IPS-20b (cell line): ENCODE results near the gene CENPS.
A peak's percentile ranks its signal among the peaks of the same experiment; 100 is the strongest.

ENCODE experiments used
- H3K27ac ChIP-seq: one replicate; pipeline ENCODE4 v1.5.1; 2013; ENCODE audit warnings: low read length
- H3K27me3 ChIP-seq: 2 replicates; pipeline ENCODE4 v1.6.1; 2013; ENCODE audit warnings: mild to moderate bottlenecking, low read length, inconsistent platforms; ENCODE audit not compliant: insufficient read depth
- H3K36me3 ChIP-seq: 2 replicates; pipeline ENCODE4 v1.6.1; 2013; ENCODE audit warnings: low read depth, mild to moderate bottlenecking, inconsistent platforms, low read length, moderate library complexity; ENCODE audit not compliant: insufficient read depth
- H3K4me1 ChIP-seq: 2 replicates; pipeline ENCODE4 v1.6.1; 2013; ENCODE audit warnings: mild to moderate bottlenecking, control low read depth, inconsistent platforms, low read length, moderate library complexity; ENCODE audit not compliant: insufficient read depth
- H3K4me3 ChIP-seq: 2 replicates; pipeline ENCODE4 v1.5.1; 2013; ENCODE audit warnings: mild to moderate bottlenecking, low read length, inconsistent platforms
- H3K9ac ChIP-seq: 2 replicates; pipeline ENCODE4 v1.6.1; 2013; ENCODE audit warnings: low read depth, mild to moderate bottlenecking, inconsistent platforms, low read length, moderate library complexity
- H3K9me3 ChIP-seq: 2 replicates; pipeline ENCODE4 v1.6.1; 2013; ENCODE audit warnings: mild to moderate bottlenecking, low read depth, low read length, inconsistent platforms; ENCODE audit not compliant: insufficient read depth

The CENPS gene

DNA sequence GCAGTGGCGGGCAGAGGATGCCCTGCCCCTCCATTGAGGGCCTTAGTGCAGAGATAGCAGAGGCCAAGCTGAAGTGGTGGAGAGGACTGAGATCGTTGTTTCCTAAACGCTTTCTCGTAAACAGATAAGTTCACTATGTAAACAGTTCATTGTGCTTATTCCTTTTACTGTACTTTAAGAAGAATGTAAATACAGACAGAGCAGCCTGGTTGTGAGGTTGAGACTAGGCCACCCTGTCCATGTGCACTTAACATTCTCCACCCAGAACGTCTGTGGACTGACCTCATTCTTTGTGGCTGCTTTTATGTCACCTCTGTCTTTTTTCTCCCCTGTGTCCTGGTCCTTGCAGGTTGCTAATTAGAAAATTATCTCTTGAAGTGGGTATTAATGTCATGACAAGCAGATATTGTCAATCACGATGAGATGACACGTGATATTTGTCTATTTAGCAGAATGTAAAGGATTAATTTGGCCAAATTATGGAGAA is 8.5 kb downstream of the CENPS start:
- Histone ChIP-seq H3K9me3 (no peaks in the 10 kb centered on the region), H3K27ac (no peak overlapping the region), H3K4me1 (no peaks in the 10 kb centered on the region), H3K4me3 (no peak overlapping the region), H3K27me3 (no peaks in the 10 kb centered on the region), H3K9ac (no peak overlapping the region), H3K36me3 (no peaks in the 10 kb centered on the region; the same call in 1 of the 2 replicates)

DNA sequence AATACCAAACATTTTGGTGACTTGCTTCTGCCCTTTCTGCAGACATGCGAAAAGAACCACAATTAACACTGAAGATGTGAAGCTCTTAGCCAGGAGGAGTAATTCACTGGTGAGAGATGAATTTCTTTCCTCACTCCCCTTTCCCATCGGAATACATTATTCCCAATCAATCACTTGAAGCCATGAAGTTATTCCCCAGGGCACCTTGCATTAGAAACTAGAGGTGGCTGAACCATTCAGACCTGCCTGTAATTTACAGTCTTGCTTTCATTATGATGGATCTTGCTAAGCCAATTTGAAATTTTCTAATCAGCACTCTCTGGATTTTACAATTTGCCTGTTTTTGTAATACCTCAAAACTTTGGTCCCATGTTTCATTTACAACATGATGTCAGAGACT is 10.1 kb downstream of the CENPS start:
- H3K9me3 ChIP-seq, result no peaks in the 10 kb centered on the region
- H3K4me3 ChIP-seq, result no peak overlapping the region
- H3K36me3 ChIP-seq, result no peaks in the 10 kb centered on the region
- no peak overlapping the region for H3K27ac ChIP-seq
- H3K9ac ChIP-seq, result no peak overlapping the region
- no peaks in the 10 kb centered on the region for H3K27me3 ChIP-seq
- H3K4me1 ChIP-seq, result no peaks in the 10 kb centered on the region

DNA sequence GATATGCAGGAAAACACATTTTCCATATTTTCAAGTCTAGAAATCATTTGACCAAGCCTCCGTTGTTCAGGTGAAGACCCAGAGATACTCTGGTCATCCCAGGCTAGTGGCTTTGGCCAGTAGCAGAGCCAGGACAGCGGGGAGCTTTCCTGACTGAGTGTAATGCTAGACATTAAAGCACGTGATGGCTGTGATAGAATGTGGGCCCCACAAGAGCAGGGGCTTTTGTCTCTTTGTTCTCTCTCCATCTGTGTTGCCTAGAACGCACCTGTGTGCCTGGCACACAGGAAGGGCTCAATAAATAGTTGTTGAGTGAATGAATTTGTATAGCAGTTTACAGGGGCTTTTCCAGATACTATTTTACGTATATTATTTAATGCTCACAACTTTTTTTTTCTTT is 10.6 kb downstream of the CENPS start:
- H3K4me1 ChIP-seq, result no peaks in the 10 kb centered on the region
- no peaks in the 10 kb centered on the region for H3K9me3 ChIP-seq
- H3K4me3 ChIP-seq, result no peak overlapping the region
- no peaks in the 10 kb centered on the region for H3K27me3 ChIP-seq
- no peaks in the 10 kb centered on the region for H3K36me3 ChIP-seq
- H3K9ac ChIP-seq, result no peak overlapping the region
- no peak overlapping the region for H3K27ac ChIP-seq

DNA sequence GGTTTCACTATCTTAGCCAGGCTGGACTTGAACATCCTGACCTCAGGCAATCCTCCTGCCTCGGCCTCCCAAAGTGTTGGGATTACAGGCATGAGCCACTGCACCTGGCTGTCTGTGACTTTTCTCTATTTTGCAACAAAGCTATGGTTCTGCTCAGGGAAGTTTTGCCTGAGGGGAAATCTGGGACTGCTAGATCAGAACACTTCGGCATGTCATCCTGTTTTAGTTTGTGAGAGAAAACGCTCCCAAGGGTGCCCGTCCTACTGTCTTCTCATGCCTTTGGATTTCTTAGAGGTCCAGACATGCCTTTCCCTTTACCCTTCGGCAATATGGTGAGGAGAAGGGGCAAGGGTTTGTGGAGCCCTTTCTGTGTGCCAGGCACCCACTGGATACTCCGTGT is 14.0 kb downstream of the CENPS start:
- Histone ChIP-seq H3K9me3 (no peaks in the 10 kb centered on the region), H3K4me3 (no peak overlapping the region), H3K27me3 (no peaks in the 10 kb centered on the region)

DNA sequence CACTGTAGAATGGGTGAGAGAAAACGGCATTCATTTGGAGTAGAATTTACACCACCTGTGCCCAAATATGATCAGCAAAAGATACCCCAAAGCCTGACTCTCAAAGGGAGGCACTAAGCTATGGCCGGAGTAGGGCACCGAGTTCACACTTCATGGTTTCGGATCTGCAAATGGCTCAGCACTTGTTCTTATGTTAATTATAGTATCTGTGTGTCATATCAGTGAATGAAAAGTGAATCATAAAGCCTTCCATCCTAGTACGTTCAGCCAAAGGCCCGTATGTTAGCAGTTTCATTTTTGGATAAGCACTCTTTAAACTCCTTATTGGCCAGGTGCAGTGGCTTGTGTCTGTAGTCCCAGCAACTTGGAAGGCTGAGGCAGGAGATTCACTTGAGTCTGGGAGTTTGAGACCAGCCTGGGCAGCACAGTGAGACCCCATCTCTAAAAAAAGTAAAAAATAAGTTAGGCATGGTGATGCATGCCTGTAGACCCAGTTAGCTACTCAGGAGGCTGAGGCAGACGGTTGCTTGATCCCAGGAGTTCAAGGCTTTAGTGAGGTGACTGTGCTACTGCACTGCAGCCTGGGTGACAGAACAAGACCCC is 14.7 kb downstream of the CENPS start:
- Histone ChIP-seq H3K36me3 (no peaks in the 10 kb centered on the region), H3K9me3 (no peaks in the 10 kb centered on the region), H3K9ac (no peak overlapping the region), H3K27me3 (no peaks in the 10 kb centered on the region), H3K27ac (no peak overlapping the region), H3K4me1 (no peaks in the 10 kb centered on the region), H3K4me3 (no peak overlapping the region)

More for the DNA sequence above, 14.0 kb downstream of the CENPS start:
- no peaks in the 10 kb centered on the region for H3K36me3 ChIP-seq
- no peak overlapping the region for H3K27ac ChIP-seq
- H3K9ac ChIP-seq, result no peak overlapping the region
- H3K4me1 ChIP-seq, result no peaks in the 10 kb centered on the region

DNA sequence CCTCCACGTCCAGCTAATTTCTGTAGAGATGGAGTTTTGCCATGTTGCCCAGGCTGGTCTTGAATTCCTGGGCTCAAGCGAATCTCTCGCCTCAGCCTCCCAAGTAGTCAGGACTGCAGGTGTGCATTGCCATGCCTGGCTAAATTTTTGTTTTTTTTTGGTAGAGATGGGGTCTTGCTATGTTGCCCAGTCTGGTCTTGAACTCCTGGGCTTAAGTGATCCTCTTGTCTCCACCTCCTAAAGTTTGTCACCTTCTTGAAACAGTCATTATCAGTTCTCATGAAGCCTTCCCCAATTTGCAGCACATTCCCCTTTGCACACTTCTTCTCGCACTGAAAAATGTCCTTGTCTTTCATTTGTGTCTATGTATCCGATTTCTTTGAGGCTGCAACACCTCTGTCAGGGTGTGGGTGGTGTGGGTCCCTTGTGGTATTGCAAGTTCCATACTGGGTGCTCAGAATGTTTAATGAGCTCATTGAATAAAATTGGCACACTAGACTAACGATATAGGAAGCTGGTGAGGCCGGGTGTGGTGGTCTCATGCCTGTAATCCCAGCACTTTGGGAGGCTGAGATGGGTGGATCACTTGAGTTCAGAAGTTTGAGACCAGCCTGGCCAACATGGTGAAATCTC is 16.7 kb downstream of the CENPS start:
- no peaks in the 10 kb centered on the region for H3K27me3 ChIP-seq
- no peaks in the 10 kb centered on the region for H3K9me3 ChIP-seq
- no peak overlapping the region for H3K9ac ChIP-seq
- H3K36me3 ChIP-seq, result no peaks in the 10 kb centered on the region
- H3K27ac ChIP-seq, result no peak overlapping the region
- no peak overlapping the region for H3K4me3 ChIP-seq
- H3K4me1 ChIP-seq, result peaks cover 10% of the 10 kb centered on the region; the same call in 1 of the 2 replicates

DNA sequence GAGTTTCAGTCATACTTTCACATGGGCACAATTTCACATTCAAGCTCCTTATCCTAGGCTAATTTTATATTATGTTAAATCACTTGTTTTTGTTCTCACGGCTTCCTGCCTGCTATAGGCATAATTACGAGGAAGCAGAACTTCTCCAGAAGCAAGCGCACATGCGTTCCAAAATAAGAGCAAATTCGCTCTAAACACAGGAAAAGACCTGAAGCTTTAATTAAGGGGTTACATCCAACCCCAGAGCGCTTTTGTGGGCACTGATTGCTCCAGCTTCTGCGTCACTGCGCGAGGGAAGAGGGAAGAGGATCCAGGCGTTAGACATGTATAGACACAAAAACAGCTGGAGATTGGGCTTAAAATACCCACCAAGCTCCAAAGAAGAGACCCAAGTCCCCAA is 19.5 kb downstream of the CENPS start, which contains the start of gene CORT:
TSS of gene CORT (plus strand) at position 281 of the 400 bp plus-strand sequence. CDS start 193 bp downstream, outside the sequence.
- Histone ChIP-seq H3K9me3 (no peaks in the 10 kb centered on the region), H3K36me3 (no peaks in the 10 kb centered on the region), H3K27me3 (no peaks in the 10 kb centered on the region), H3K4me3 (no peak within 1 kb of the TSS), H3K4me1 (peaks cover 10% of the 10 kb centered on the region; the same call in 1 of the 2 replicates), H3K27ac (no peak within 1 kb of the TSS), H3K9ac (no peak within 1 kb of the TSS)

DNA sequence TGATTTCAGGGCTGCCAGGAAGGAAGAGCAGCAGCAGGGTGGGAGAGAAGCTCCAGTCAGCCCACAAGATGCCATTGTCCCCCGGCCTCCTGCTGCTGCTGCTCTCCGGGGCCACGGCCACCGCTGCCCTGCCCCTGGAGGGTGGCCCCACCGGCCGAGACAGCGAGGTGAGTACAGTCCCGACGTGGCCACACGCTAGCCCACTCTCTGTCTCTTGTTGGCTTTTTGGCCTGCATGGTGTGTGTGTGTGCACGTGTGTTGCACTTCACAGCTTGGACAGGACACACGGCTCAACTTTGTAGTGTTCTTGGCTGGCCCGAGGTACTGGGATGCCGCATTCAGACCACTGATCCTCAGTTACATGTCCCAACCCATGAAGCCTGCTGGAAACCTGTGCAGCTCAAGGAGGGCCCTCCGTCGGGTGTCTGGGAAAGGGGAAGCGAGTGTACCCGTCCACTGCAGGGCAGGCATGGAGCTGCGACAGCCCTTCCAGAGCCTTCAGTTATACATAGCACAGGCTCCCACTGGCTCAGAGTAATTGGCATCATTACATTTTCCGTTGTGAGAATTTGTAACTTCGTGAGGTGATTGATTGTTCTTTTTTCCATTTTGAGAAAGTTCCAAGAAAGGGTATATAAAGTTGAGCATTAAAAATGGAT is 20.1 kb downstream of the CENPS start:
- Histone ChIP-seq H3K27me3 (no peaks in the 10 kb centered on the region), H3K9ac (no peak overlapping the region), H3K36me3 (no peaks in the 10 kb centered on the region), H3K27ac (no peak overlapping the region), H3K4me1 (peaks cover 10% of the 10 kb centered on the region; the same call in 1 of the 2 replicates), H3K9me3 (no peaks in the 10 kb centered on the region), H3K4me3 (no peak overlapping the region)

DNA sequence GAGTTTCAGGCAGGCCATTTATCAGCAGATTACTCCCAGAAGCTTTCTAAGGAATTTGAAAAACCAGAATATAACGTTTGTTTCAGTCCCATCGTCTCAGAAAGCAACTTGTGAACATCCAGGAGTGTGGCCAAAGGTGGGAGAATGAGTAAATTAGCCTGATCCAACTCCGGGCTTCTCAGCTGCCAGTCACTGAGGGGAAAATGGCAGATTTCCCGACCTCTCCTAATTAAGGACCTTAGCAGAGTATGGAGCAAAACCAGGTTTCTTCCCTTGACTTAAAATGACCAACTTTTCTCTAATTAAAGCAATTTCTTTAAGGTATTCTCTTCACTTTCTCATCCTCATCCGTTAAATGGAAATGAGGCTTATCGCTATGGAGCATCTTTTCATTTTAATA is 20.6 kb downstream of the CENPS start:
- Histone ChIP-seq H3K27ac (no peak overlapping the region), H3K36me3 (no peaks in the 10 kb centered on the region), H3K27me3 (no peaks in the 10 kb centered on the region), H3K4me1 (peaks cover 10% of the 10 kb centered on the region; the same call in 1 of the 2 replicates), H3K9ac (0 out of 2 replicates have a peak overlapping the region, but pooled peaks have one; percentile 3), H3K9me3 (no peaks in the 10 kb centered on the region), H3K4me3 (no peak overlapping the region)

DNA sequence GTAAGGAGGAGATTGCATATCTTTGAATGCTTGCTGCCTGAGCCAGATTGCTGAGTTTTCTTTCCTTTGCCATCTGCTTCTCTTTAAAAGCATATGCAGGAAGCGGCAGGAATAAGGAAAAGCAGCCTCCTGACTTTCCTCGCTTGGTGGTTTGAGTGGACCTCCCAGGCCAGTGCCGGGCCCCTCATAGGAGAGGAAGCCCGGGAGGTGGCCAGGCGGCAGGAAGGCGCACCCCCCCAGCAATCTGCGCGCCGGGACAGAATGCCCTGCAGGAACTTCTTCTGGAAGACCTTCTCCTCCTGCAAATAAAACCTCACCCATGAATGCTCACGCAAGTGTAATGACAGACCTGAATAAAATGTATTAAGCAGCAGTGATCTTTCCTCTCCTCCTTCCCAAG is 21.1 kb downstream of the CENPS start:
- H3K4me3 ChIP-seq, result 0 out of 2 replicates have a peak overlapping the region, but pooled peaks have one; percentile 17
- H3K9ac ChIP-seq, result 0 out of 2 replicates have a peak overlapping the region, but pooled peaks have one; percentile 3
- H3K27ac ChIP-seq, result no peak overlapping the region
- no peaks in the 10 kb centered on the region for H3K27me3 ChIP-seq
- peaks cover 10% of the 10 kb centered on the region; the same call in 1 of the 2 replicates for H3K4me1 ChIP-seq
- no peaks in the 10 kb centered on the region for H3K9me3 ChIP-seq
- no peaks in the 10 kb centered on the region for H3K36me3 ChIP-seq

DNA sequence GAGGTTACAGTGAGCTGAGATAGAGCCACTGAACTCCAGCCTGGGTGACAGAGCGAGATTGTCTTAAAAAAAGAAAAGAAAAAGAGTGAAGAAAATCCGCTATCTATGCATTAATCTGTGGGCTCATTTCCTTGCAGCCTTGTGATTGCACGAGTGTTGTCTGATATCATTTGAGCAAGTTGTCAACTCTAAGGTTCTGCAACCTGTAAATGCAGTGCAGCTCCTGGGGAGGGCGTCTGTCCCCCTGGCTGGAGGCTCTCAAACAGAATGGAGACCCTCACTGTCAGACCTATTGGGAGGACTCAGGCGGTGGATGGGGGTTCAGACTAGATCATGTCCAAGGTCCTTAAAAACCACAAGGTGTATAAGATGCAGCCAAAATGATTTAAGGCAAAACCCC is 25.8 kb downstream of the CENPS start:
- no peaks in the 10 kb centered on the region for H3K9me3 ChIP-seq
- H3K27me3 ChIP-seq, result no peaks in the 10 kb centered on the region
- H3K36me3 ChIP-seq, result peaks cover 24% of the 10 kb centered on the region
- H3K4me3 ChIP-seq, result no peak overlapping the region
- H3K27ac ChIP-seq, result no peak overlapping the region
- peaks cover 7% of the 10 kb centered on the region; the same call in 1 of the 2 replicates for H3K4me1 ChIP-seq
- H3K9ac ChIP-seq, result no peak overlapping the region
